Ectodermal cell (in vitro differentiated cells): Measurements from ENCODE around the gene ABHD14A.
"Not testable (repeated sequence)": the region's sequence is repeated elsewhere in the genome, so short reads cannot be mapped to it uniquely, and the experiment has no call there.

Source experiments
- H3K27ac ChIP-seq: 2 replicates; pipeline ENCODE4 v1.7.0; 2013; ENCODE audit warnings: mild to moderate bottlenecking, low read depth, low read length; ENCODE audit not compliant: insufficient read depth, poor library complexity, severe bottlenecking
- H3K27me3 ChIP-seq: 2 replicates; pipeline ENCODE4 v1.7.0; 2013; ENCODE audit warnings: mild to moderate bottlenecking, low read length; ENCODE audit not compliant: insufficient read depth, control insufficient read depth, poor library complexity, severe bottlenecking
- H3K36me3 ChIP-seq: one replicate; pipeline ENCODE4 v1.7.0; 2013; ENCODE audit warnings: low read length; ENCODE audit not compliant: control insufficient read depth, insufficient read depth
- H3K4me1 ChIP-seq: one replicate; pipeline ENCODE4 v1.7.0; 2013; ENCODE audit warnings: low read length; ENCODE audit not compliant: control insufficient read depth, insufficient read depth
- H3K4me3 ChIP-seq: 2 replicates; pipeline ENCODE4 v1.7.0; 2013; ENCODE audit warnings: low read depth, low read length, control low read depth; ENCODE audit not compliant: insufficient read depth
- H3K9me3 ChIP-seq: 2 replicates; pipeline ENCODE4 v1.7.0; 2013; ENCODE audit warnings: mild to moderate bottlenecking, low read length, moderate library complexity; ENCODE audit not compliant: control insufficient read depth
- WGBS, 2 experiments: methylation state at CpG; one replicate each; pipeline ENCODE4 v1.1.7; 2013; ENCODE audit warnings: missing lambda C conversion rate in 2 of 2; 5-methylcytosine and 5-hydroxymethylcytosine counted together

Gene ABHD14A

GRCh38 chr3:51986010-51986947 lies 11.4 kb downstream of the ABHD14A start:
- Histone ChIP-seq H3K4me3 (no peak overlapping the region), H3K9me3 (no peaks in the 10 kb centered on the region), H3K4me1 (peaks cover 15% of the 10 kb centered on the region), H3K27me3 (no peaks in the 10 kb centered on the region), H3K36me3 (no peaks in the 10 kb centered on the region), H3K27ac (no peak overlapping the region)
- 87 to 93% methylated on average over 12 of the region's 12 CpGs for WGBS, 2 experiments

GRCh38 chr3:51987568-51987967 lies 12.7 kb downstream of the ABHD14A start:
- H3K36me3 ChIP-seq, result peaks cover 7% of the 10 kb centered on the region
- no peaks in the 10 kb centered on the region for H3K9me3 ChIP-seq
- H3K27me3 ChIP-seq, result no peaks in the 10 kb centered on the region
- H3K27ac ChIP-seq, result no peak overlapping the region
- H3K4me3 ChIP-seq, result no peak overlapping the region
- peaks cover 12% of the 10 kb centered on the region for H3K4me1 ChIP-seq
- 95 to 96% methylated on average over 7 of the region's 7 CpGs for WGBS, 2 experiments

GRCh38 chr3:51988286-51989146 lies 13.7 kb downstream of the ABHD14A start:
- no peaks in the 10 kb centered on the region for H3K27me3 ChIP-seq
- peaks cover 10% of the 10 kb centered on the region for H3K4me1 ChIP-seq
- H3K9me3 ChIP-seq, result no peaks in the 10 kb centered on the region
- WGBS, 2 experiments, result 88 to 91% methylated on average over 15 of the region's 15 CpGs
- H3K36me3 ChIP-seq, result peaks cover 15% of the 10 kb centered on the region
- no peak overlapping the region for H3K4me3 ChIP-seq
- H3K27ac ChIP-seq, result no peak overlapping the region

GRCh38 chr3:51990501-51990971 lies 15.7 kb downstream of the ABHD14A start:
- not testable (repeated sequence) for H3K4me3 ChIP-seq, H3K27ac ChIP-seq, H3K27me3 ChIP-seq, H3K9me3 ChIP-seq, H3K4me1 ChIP-seq
- WGBS, 2 experiments, result 95% methylated on average over 38 of the region's 38 CpGs
- peaks cover 26% of the 10 kb centered on the region for H3K36me3 ChIP-seq

DNA sequence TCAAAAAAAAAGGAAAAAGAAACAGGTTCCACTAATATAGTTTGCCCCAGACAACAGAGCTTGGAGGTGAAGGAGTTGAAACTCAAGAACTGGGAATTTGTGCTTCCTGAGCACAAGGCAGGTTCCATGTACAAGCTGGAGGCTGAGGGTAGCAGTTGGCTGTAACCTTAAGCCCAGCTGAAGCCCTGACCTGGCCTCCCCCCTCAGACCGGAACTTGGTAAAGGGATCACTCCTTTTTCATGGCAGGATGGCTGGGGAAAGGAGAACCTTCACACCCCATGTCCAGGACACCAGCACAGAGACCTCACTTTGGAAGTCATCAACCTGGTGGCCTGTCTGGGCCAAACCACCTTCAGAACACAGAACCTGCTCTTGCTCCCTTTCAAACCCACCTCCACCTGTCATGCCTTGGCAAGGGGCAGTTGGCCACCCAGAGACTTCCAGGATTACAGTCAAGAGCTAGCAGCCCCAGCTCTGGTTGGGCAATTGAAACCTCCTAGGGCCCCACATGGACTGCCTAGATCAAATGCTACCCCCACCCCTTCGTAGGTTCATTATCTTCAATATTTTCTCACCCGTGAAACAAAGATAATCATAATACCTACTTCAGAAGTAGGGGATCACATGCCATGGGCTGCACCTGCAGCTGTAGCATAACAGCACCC lies 17.3 kb downstream of the ABHD14A start:
- 94 to 96% methylated on average over 3 of the region's 3 CpGs for WGBS, 2 experiments
- Histone ChIP-seq H3K27ac (no peak overlapping the region), H3K4me3 (no peak overlapping the region), H3K9me3 (no peaks in the 10 kb centered on the region), H3K4me1 (peaks cover 8% of the 10 kb centered on the region), H3K36me3 (peaks cover 26% of the 10 kb centered on the region), H3K27me3 (no peaks in the 10 kb centered on the region)

- not testable (repeated sequence) for H3K9me3 ChIP-seq, H3K27me3 ChIP-seq, H3K27ac ChIP-seq, H3K4me1 ChIP-seq, H3K4me3 ChIP-seq
- H3K36me3 ChIP-seq, result peaks cover 26% of the 10 kb centered on the region
- WGBS, 2 experiments, result 94 to 95% methylated on average over 4 to 7 of the region's 13 CpGs
Observed at GRCh38 chr3:51993657-51994056, 18.8 kb downstream of the ABHD14A start.

- H3K4me3 ChIP-seq, result peak overlapping the region; percentile 100
- H3K27me3 ChIP-seq, result no peaks in the 10 kb centered on the region
- H3K36me3 ChIP-seq, result peaks cover 26% of the 10 kb centered on the region
- no peak overlapping the region for H3K27ac ChIP-seq
- H3K9me3 ChIP-seq, result no peaks in the 10 kb centered on the region
- peaks cover 8% of the 10 kb centered on the region for H3K4me1 ChIP-seq
- 96 to 100% methylated on average over 2 of the region's 2 CpGs for WGBS, 2 experiments
Observed at GRCh38 chr3:51994530-51994929, 19.7 kb downstream of the ABHD14A start.

- Histone ChIP-seq H3K4me1 (peaks cover 8% of the 10 kb centered on the region), H3K9me3 (no peaks in the 10 kb centered on the region), H3K27ac (peak within 1 kb of the TSS; percentile 98), H3K36me3 (peaks cover 26% of the 10 kb centered on the region), H3K27me3 (no peaks in the 10 kb centered on the region), H3K4me3 (peak within 1 kb of the TSS; percentile 100)
- WGBS, 2 experiments, result 0 to 1% methylated on average over 40 of the region's 40 CpGs
Observed at GRCh38 chr3:51995346-51996163, 20.7 kb downstream of the ABHD14A start, which contains the start of gene RPL29. Gene RPL29, minus strand, starts transcription at chr3:51995895. Its CDS starts 434 bp downstream, at chr3:51995461.

DNA sequence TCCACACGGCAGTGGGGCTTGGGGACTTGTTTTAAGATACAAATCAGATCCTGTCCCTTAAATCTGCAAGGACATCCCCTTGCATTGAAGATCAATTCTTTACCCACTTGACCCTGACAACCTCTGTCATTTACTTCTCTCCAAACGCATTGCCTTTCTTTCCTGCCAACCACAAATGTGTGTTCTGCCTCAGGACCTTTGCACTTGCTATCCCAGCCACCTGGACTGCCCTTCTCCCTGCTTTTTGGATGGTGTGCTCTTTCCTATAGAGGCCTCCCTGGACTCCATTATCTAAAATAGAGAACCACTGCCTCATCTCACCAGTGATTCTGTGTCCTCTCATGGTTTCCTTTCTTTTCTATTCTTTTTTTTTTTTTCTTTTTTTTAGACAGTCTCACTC lies 22.3 kb downstream of the ABHD14A start:
- Histone ChIP-seq H3K9me3 (no peaks in the 10 kb centered on the region), H3K27me3 (no peaks in the 10 kb centered on the region), H3K4me1 (peaks cover 14% of the 10 kb centered on the region), H3K4me3 (no peak overlapping the region), H3K36me3 (peaks cover 22% of the 10 kb centered on the region), H3K27ac (no peak overlapping the region)
- 85 to 89% methylated on average over 2 of the region's 2 CpGs for WGBS, 2 experiments
